Activated CD4-positive, alpha-beta T cell treated with anti-CD3 and anti-CD28 coated beads for 48 hours (primary cell): Measurements from ENCODE around the gene ACP1.

Experiments
- DNase-seq: peaks from one replicate; pipeline ENCODE4 v3.0.0-alpha.2; 2020

The ACP1 gene

DNA sequence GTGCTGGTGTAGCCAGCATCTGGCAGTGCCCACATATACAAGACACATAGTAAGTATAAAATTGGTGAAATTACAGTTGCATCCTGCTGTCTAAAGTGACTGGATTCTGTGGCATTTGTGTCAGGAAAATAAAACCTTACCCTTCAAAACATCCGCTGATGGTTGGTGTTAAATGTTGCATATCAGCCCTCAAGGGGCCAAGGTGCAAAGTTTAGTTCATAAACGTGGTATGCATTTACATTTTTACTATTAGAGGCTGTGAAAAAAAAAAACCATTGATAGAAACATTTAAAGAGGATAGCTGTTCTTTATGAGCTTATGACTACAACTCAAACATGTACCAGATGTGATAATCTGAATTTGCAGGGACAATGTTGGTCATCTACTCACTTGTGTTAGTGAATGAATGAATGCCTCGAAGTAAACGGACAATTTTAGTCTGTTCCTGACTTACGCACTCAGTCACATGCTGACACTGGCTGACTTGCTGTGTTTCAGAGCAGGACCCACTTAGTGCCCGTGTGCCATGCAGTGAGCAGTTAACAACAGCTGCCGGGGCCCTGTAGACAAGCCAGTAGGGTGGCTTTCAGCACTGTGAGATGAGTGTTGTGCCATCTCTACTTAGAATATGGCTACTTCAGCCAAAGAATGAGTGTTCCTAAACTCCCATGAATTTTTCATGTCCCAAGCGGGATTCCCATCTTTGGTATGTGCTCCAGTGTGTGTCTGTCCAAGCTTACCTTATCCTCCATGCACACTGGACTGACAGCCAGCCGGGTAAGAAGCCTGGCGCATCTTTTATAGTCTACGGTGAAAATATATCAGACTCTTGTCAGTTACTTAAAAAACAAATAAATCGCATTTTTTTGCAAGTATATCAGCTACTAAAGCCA lies 17.9 kb downstream of the ACP1 start:
- DNase-seq: no peak

- DNase-seq: no peak
Observed at GRCh38 chr2:283996-284794, 19.4 kb downstream of the ACP1 start.

DNA sequence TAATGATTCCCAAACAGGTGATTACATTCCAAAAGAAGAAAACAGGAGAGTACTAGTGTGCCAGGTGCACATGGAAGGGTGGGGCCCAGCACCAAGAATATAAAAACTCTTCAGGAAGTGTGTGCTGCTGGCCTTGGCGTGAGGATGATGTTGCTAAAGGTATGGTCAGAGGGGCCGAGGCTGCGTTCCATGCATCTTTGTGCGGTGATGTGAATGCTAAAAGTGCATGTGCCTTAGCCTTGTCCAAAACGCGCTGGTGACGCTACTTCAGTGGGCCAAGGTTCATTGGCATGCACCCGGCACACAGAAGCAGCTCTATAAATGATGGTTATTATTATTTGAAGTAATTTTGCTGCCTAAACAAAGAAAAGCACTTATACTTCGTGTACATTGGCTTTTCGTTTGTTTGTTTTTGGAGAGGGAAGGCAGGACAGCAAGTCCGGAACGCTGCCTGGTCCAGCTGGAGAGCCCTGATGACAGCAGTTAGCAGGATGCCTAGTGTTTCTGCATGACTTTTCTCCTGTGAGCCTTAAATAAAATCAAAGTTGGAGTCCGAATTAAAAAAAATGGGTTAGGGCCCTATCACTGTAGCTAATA lies 20.2 kb downstream of the ACP1 start:
- no peak for DNase-seq

- no peak for DNase-seq
Observed at GRCh38 chr2:285531-285930, 20.8 kb downstream of the ACP1 start.

DNA sequence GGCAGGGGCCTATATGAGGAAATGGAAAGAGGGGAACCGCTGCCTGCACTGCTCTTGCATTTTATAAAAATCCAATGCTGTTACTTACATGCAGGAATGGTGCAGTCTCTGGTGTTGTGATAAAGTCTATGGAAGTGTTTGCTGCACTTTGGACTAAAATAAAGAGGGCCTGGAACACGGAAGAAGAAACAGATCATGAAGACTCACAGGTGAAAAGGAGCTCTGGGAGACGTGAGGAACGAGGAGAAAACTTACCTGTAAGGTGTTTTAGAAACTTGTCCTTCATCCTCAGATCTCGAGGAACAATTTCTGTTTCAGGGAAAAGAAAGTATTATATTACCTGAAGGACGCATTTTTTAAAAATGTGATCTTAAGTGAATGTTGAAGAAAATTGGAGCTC lies 21.3 kb downstream of the ACP1 start:
- no peak for DNase-seq

GRCh38 chr2:286774-287392 lies 22.1 kb downstream of the ACP1 start:
- DNase-seq: no peak

- peak; percentile 24 for DNase-seq
Observed at GRCh38 chr2:287471-287885, 22.7 kb downstream of the ACP1 start.

GRCh38 chr2:287911-288757 lies 23.4 kb downstream of the ACP1 start, which contains the start of gene ALKAL2:
Gene ALKAL2, minus strand, starts transcription at chr2:288091. Its CDS starts 256 bp downstream, at chr2:287835.
- peak; percentile 19 for DNase-seq

GRCh38 chr2:288758-289361 lies 24.1 kb downstream of the ACP1 start:
- no peak for DNase-seq

DNA sequence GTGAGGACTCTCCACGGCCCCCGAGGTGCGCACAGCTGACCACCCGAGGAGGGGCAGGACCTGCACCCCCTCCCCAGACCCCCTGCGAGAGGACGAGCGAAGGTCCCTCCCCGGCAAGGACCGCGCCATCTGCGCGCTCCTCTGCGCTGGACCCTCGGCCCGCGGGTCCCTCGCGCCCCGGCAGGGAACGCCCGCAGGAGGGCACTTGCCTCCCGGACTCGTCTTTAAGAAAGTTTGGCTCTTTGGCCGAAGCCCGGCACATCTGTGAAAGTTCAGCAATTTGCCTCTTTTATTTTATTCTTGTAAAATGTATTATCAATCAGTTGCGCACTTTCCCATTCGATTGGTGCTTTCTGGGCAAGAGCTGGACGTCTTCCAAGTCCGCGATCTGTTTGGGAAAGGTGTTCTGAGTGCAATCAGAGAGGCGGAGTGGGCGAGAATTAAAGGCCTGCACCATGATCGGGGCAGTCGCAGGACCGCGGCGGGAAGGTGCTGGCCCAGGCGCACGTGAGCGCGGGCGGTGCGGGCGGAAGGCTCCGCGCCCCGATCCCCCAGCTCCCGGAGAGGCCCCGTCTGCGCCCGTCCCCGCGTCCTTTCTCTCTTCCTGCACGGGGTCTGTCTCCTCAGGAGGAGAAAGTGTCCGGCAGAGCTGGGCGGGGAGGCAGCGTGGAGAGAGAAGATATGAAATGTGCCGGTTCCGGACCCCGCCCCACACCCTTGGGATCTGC lies 24.8 kb downstream of the ACP1 start:
- no peak for DNase-seq

DNA sequence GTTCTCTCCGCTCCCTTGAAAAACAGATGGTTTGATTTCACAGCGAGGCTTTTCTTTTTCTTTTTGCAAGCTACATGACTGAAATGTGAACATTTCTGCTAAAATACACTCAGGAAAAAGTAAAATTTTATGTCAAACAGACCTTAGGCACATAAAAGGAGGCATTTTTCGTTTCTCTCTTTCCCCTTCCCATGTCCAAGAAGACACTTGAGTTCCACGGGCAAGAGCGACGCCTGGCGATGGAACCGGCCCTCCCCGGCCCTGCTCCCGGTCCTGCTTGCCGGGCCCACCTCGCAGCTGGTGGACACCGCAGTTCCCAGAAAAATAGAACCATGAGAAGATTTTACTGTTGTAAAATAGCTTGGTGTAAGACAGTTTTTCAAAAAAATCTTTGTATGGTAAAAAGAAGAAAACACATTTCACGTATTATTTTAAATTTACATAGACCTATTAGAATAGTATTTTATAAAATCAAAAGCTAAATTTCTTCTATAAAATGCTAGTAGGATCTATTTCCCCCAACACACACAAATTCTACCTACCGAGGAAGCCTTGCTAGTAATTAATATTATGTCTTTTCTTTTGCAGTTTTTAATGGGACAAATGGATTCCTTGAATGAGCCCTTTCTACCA lies 25.5 kb downstream of the ACP1 start:
- peak; percentile 63 for DNase-seq

DNA sequence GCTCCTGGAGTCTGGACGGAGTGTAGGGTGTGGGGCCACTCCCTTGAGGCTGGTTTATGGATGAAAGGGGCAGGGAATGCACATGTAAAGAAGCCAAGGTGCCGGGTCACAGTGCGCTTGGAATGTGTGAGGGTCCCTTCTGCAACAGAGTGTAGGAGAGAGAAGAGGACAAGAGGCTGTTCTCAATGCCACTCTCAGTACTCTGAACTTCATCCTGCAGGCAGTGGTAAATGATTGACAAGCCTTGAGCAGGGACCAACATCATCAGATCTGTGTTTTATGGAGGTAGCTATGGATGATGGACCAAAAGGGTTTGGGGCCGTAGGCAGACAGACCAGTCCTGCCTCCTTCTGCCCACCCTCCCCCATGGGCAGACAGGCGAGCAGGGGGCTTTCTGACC lies 30.3 kb downstream of the ACP1 start:
- DNase-seq: no peak

GRCh38 chr2:296354-296753 lies 31.6 kb downstream of the ACP1 start:
- no peak for DNase-seq

DNA sequence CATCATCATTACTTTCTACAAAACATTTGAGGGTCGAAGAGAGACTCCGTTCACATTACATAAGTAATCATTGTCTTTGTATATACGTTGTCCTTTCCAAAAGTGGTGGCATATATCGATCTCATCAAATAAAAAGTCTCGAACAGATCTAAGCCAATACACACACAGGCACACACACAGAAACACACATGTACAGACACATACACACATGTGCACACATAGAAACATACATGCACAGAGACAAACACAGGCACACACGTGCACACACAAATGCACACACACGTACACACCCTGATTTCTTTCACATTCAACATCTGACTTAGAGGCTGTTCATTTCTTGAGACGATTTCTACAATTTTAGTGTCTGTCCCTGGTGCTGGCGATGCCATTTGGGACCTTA lies 40.6 kb downstream of the ACP1 start:
- no peak for DNase-seq

- DNase-seq: no peak
Observed at GRCh38 chr2:309148-309953, 44.6 kb downstream of the ACP1 start.

DNA sequence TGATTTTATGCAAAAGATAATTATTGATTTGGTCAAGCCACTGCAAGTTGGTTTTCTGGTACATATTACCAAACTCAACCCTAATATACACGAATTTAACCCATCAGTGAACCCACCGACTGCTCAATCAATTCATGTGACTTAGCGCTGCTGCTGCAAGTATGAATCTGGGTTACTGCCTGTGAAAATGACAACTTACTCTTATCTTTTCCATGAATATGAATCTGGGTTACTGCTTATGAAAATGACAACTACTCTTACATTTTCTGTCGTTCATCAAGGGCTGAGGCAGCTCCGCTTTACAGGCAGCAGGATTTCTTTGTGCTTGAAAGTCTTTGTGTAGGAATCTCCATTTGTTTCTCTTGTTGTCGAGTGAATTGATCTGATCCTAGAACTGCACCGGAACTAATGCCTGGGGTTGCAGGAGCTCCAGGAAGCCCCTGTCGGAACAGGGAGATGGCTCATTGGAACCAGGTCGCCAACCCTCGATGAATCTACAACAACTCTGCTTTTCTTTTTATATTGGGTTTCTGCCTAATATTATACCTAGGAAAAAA lies 45.3 kb downstream of the ACP1 start:
- DNase-seq: no peak

DNA sequence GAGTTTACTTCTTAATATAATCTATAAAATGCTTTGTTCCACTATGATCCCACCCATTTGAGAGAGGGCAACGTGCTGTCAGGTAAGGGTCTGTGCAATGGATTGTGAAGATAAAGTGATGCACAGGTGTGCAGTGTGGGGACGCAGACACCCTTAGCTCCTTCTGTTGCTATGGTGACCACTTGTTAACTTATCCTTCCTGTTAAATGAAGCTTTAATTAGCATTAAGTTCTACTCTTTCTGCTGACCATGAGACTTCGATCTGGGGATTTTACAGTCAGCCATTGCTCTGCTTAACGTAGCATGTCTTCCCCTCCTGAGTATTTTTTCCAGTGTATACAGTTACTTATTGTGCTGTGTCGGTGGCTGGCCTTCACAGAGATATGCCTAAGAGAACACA lies 46.2 kb downstream of the ACP1 start:
- no peak for DNase-seq

- no peak for DNase-seq
Observed at GRCh38 chr2:313991-314390, 49.2 kb downstream of the ACP1 start.
